Urinary bladder (tissue), 4 donors: ENCODE results near the gene USP20. TPM values are rescaled to one million over a fixed set of nuclear protein-coding genes. Genes with fewer than 3 reads are reported as not detected.

Experiments
- DNase-seq: peaks from one replicate; pipeline ENCODE4 v3.0.0-alpha.2; 2015; ENCODE audit errors: extremely low spot score
- H3K27ac ChIP-seq: one replicate; pipeline ENCODE4 v1.5.1; 2013; ENCODE audit warnings: low read depth, mild to moderate bottlenecking, moderate library complexity
- H3K36me3 ChIP-seq: one replicate; pipeline ENCODE4 v1.6.1; 2013; ENCODE audit warnings: mild to moderate bottlenecking, moderate library complexity; ENCODE audit not compliant: insufficient read depth
- H3K4me1 ChIP-seq: one replicate; pipeline ENCODE4 v1.6.1; 2013; ENCODE audit warnings: mild to moderate bottlenecking, moderate library complexity; ENCODE audit not compliant: insufficient read depth
- H3K4me3 ChIP-seq: one replicate; pipeline ENCODE4 v1.5.1; 2013; ENCODE audit warnings: low read depth, low read length
- WGBS: extraction: QIAGEN DNeasy Blood & Tissue Kit; methylation state at CpG from one replicate; pipeline ENCODE4 v1.1.7; 2013; 5-methylcytosine and 5-hydroxymethylcytosine counted together
- polyA plus RNA-seq: library from polyadenylated mRNA; stranded (reverse); fragments of 200-250 nt; gene quantifications from one replicate; pipeline ENCODE4 v1.2.3, GENCODE V29; 2013
- total RNA-seq: library from RNA; depleted of rRNA; stranded (reverse); fragments of >200 nt; gene quantifications from one replicate; pipeline ENCODE4 v1.2.3, GENCODE V29; 2014
- donor health status: healthy with polysubstance abuse.
- donor health status: healthy.

USP20 gene
- total and polyA plus RNA-seq, 2 donors = 7.7 to 38.7 TPM

DNA sequence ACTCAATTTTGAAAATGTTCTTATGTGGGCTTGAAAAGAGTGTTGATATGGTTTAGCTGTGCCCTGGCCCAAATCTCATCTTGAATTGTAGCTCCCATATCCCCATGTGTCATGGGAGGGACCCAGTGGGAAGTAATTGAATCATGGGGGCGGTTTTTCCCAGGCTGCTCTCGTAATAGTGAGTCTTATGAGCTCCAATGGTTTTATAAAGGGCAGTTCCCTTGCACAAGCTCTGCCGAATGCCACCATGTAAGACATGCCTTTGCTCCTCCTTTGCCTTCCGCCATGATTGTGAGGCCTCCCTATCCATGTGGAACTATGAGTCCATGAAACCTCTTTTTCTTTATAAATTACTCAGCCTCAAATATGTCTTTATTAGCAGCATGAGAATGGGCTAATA lies 71.0 kb downstream of the USP20 start:
- WGBS = 95% methylated on average over 4 of the region's 4 CpGs
- Histone ChIP-seq H3K4me3 (no peak overlapping the region), H3K36me3 (no peaks in the 10 kb centered on the region), H3K4me1 (no peaks in the 10 kb centered on the region), H3K27ac (no peak overlapping the region)
- DNase-seq = no peak

GRCh38 chr9:129907201-129907600 lies 71.9 kb downstream of the USP20 start:
- H3K27ac ChIP-seq = no peak overlapping the region
- no peak overlapping the region for H3K4me3 ChIP-seq
- no peaks in the 10 kb centered on the region for H3K36me3 ChIP-seq
- H3K4me1 ChIP-seq = no peaks in the 10 kb centered on the region
- 94% methylated on average over 4 of the region's 4 CpGs for WGBS
- no peak for DNase-seq

DNA sequence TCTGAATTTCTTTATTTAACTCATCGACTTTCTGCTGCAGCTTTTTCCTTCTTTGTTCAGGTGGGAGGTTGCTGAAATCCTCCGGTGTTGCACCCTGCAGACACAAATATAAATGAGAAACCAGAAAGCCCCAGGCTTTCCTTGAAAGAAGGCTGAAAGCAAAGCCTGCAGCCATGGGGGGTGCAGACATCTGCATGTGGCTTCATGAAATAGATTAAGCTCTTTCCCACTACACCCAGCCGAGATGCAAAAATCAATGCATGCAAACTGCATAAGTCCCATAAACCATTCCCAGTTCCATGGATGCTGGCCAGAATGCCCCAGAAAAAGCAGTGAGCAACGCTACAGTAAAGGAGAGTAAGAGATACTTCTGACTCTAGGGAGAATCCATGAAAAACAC lies 73.6 kb downstream of the USP20 start:
- no peaks in the 10 kb centered on the region for H3K36me3 ChIP-seq
- WGBS = 66% methylated on average over 4 of the region's 4 CpGs

GRCh38 chr9:129909851-129910250 lies 74.6 kb downstream of the USP20 start:
- WGBS = 86% methylated on average over 9 of the region's 9 CpGs
- DNase-seq = no peak
- H3K27ac ChIP-seq = no peak overlapping the region
- no peak overlapping the region for H3K4me3 ChIP-seq
- H3K36me3 ChIP-seq = no peaks in the 10 kb centered on the region
- no peaks in the 10 kb centered on the region for H3K4me1 ChIP-seq

More for the DNA sequence above, 73.6 kb downstream of the USP20 start:
- no peaks in the 10 kb centered on the region for H3K4me1 ChIP-seq
- no peak overlapping the region for H3K27ac ChIP-seq
- no peak for DNase-seq
- no peak overlapping the region for H3K4me3 ChIP-seq

- no peak for DNase-seq
- H3K36me3 ChIP-seq = no peaks in the 10 kb centered on the region
- no peak overlapping the region for H3K27ac ChIP-seq
Measured at GRCh38 chr9:129910628-129911567, 75.6 kb downstream of the USP20 start.

DNA sequence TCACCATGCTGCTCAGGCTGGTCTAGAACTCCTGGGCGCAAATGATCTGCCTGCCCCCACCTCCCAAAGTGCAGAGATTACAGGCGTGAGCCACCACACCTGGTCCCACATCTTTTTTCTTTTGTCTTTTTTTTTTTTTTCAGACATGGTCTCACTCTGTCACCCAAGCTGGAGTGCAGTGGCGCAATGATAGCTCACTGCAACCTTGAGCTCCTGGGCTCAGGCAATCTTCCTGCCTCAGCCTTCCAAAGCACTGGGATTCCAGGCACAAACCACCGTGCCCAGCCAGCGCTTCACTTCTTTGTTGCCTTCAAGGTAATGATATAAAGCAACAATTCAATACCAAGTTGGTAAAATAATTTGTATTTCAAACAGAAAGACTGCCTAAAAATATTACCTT lies 78.8 kb downstream of the USP20 start:
- WGBS = 97% methylated on average over 5 of the region's 5 CpGs
- no peaks in the 10 kb centered on the region for H3K36me3 ChIP-seq
- H3K4me3 ChIP-seq = no peak overlapping the region
- no peaks in the 10 kb centered on the region for H3K4me1 ChIP-seq
- DNase-seq = no peak
- H3K27ac ChIP-seq = no peak overlapping the region

More at GRCh38 chr9:129910628-129911567, 75.6 kb downstream of the USP20 start:
- Histone ChIP-seq H3K4me3 (no peak overlapping the region), H3K4me1 (no peaks in the 10 kb centered on the region)
- WGBS = 78% methylated on average over 15 of the region's 15 CpGs

DNA sequence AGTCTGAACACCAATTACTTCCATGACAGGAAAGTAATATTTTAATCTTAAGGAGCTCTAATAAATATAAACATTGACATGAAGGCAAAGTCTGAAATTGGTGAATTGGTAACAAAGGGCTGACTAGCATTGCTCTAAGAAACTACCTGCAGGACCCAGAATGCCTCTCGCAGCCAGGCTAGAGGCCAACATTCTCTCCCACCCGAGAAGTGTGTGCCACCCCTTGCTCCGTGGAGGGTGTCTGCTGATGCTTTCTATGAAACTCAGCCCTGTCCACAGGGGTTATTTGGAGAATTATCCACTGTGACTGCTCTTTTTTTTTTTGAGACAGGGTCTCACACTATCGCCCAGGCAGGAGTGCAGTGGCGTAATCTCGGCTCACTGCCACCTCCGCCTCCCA lies 81.4 kb downstream of the USP20 start:
- Histone ChIP-seq H3K4me1 (no peaks in the 10 kb centered on the region), H3K4me3 (no peak overlapping the region), H3K27ac (no peak overlapping the region), H3K36me3 (no peaks in the 10 kb centered on the region)
- no peak for DNase-seq
- WGBS = 95% methylated on average over 7 of the region's 7 CpGs

- H3K4me3 ChIP-seq = no peak overlapping the region
- DNase-seq = no peak
- no peak overlapping the region for H3K27ac ChIP-seq
- H3K4me1 ChIP-seq = no peaks in the 10 kb centered on the region
- WGBS = 94% methylated on average over 14 of the region's 14 CpGs
- H3K36me3 ChIP-seq = no peaks in the 10 kb centered on the region
Measured at GRCh38 chr9:129918296-129918950, 83.2 kb downstream of the USP20 start.

DNA sequence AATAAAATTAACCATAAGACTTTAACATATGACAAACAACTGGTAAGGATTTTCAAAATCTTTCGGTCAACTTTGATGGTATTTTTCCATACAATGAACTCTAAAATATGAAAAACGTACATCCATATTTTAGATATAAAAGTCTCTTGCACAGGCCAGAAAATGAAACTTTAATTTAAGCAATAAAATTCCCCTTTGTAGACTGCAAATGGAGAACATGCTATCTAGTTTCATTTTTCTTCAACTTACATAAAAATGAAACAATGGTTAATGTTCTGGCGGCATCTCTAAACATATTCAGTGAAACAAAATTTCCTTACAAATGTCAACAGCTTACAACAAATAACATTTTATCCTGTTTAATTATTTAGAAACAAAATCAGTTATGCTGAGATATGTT lies 84.0 kb downstream of the USP20 start:
- WGBS = 59% methylated on average over 3 of the region's 3 CpGs
- Histone ChIP-seq H3K4me1 (no peaks in the 10 kb centered on the region), H3K4me3 (no peak overlapping the region), H3K36me3 (no peaks in the 10 kb centered on the region), H3K27ac (no peak overlapping the region)
- no peak for DNase-seq

DNA sequence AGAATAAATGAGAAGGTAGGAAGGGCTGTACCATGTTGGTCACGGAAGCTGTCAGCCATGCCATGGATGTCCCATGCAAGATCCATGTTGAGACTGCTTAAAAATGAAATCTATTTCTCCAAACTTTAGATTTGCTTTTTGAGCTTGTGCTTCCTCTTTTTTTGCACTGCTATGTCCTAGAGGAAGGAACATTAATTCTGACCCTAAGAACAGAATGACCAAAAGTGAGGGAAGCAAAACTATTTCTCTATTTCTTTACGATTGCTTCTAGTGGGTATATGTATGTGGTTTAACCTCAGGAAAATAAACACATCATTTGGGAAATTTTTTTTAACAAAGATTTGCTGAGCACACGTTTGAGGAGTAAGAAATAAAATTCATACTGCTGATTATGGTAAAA lies 84.6 kb downstream of the USP20 start:
- no peak overlapping the region for H3K27ac ChIP-seq
- H3K36me3 ChIP-seq = no peaks in the 10 kb centered on the region
- no peak overlapping the region for H3K4me3 ChIP-seq
- H3K4me1 ChIP-seq = no peaks in the 10 kb centered on the region
- WGBS = 75% methylated on average over 3 of the region's 3 CpGs
- DNase-seq = no peak

DNA sequence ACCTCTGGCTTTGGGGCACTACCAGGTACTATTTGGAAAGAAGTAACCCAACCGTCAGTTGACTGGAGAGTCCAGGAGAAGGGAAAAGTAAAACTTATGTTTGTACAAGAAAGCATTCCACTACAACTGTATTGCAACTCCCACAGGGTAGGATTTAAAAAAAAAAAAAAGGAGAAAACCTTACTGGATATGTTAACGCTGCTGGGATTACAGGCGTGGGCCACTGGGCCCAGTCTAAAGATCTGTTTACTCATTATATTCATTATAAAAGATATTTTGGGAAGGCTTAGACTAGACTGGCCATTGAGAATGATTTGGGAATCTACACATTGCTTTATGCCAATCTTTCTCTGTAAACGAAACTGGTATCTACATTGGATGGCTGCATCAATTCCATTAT lies 86.6 kb downstream of the USP20 start:
- H3K4me1 ChIP-seq = no peaks in the 10 kb centered on the region
- H3K36me3 ChIP-seq = no peaks in the 10 kb centered on the region
- no peak overlapping the region for H3K27ac ChIP-seq
- 90% methylated on average over 4 of the region's 4 CpGs for WGBS
- no peak overlapping the region for H3K4me3 ChIP-seq
- DNase-seq = no peak

- Histone ChIP-seq H3K4me1 (no peaks in the 10 kb centered on the region), H3K27ac (no peak overlapping the region), H3K36me3 (no peaks in the 10 kb centered on the region), H3K4me3 (no peak overlapping the region)
- WGBS = 75% methylated on average over 6 of the region's 6 CpGs
- no peak for DNase-seq
Measured at GRCh38 chr9:129923589-129923988, 88.3 kb downstream of the USP20 start.

- no peak overlapping the region for H3K27ac ChIP-seq
- no peak for DNase-seq
- no peak overlapping the region for H3K4me3 ChIP-seq
- 95% methylated on average over 9 of the region's 9 CpGs for WGBS
- peaks cover 1% of the 10 kb centered on the region for H3K4me1 ChIP-seq
- H3K36me3 ChIP-seq = no peaks in the 10 kb centered on the region
Measured at GRCh38 chr9:129929496-129930125, 94.4 kb downstream of the USP20 start.

GRCh38 chr9:129930743-129931142 lies 95.5 kb downstream of the USP20 start:
- Histone ChIP-seq H3K4me1 (peaks cover 1% of the 10 kb centered on the region), H3K27ac (no peak overlapping the region)
- WGBS = 89% methylated on average over 2 of the region's 2 CpGs

More at GRCh38 chr9:129930743-129931142, 95.5 kb downstream of the USP20 start:
- Histone ChIP-seq H3K4me3 (no peak overlapping the region), H3K36me3 (no peaks in the 10 kb centered on the region)
- DNase-seq = no peak
